ENCODE measurements around the gene OSM.

- TF ChIP-seq, protein P1, sequence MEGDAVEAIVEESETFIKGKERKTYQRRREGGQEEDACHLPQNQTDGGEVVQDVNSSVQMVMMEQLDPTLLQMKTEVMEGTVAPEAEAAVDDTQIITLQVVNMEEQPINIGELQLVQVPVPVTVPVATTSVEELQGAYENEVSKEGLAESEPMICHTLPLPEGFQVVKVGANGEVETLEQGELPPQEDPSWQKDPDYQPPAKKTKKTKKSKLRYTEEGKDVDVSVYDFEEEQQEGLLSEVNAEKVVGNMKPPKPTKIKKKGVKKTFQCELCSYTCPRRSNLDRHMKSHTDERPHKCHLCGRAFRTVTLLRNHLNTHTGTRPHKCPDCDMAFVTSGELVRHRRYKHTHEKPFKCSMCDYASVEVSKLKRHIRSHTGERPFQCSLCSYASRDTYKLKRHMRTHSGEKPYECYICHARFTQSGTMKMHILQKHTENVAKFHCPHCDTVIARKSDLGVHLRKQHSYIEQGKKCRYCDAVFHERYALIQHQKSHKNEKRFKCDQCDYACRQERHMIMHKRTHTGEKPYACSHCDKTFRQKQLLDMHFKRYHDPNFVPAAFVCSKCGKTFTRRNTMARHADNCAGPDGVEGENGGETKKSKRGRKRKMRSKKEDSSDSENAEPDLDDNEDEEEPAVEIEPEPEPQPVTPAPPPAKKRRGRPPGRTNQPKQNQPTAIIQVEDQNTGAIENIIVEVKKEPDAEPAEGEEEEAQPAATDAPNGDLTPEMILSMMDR (conservative IDR thresholded peaks at IDR 0.05; ENCODE audit: low read depth in 2 of 2), result peak; percentile 76 to 79
- TF ChIP-seq EZH2phosphoT487 (IDR thresholded peaks at IDR 0.05; ENCODE audit: unreplicated experiment), result no peak
- TF ChIP-seq, protein P2, sequence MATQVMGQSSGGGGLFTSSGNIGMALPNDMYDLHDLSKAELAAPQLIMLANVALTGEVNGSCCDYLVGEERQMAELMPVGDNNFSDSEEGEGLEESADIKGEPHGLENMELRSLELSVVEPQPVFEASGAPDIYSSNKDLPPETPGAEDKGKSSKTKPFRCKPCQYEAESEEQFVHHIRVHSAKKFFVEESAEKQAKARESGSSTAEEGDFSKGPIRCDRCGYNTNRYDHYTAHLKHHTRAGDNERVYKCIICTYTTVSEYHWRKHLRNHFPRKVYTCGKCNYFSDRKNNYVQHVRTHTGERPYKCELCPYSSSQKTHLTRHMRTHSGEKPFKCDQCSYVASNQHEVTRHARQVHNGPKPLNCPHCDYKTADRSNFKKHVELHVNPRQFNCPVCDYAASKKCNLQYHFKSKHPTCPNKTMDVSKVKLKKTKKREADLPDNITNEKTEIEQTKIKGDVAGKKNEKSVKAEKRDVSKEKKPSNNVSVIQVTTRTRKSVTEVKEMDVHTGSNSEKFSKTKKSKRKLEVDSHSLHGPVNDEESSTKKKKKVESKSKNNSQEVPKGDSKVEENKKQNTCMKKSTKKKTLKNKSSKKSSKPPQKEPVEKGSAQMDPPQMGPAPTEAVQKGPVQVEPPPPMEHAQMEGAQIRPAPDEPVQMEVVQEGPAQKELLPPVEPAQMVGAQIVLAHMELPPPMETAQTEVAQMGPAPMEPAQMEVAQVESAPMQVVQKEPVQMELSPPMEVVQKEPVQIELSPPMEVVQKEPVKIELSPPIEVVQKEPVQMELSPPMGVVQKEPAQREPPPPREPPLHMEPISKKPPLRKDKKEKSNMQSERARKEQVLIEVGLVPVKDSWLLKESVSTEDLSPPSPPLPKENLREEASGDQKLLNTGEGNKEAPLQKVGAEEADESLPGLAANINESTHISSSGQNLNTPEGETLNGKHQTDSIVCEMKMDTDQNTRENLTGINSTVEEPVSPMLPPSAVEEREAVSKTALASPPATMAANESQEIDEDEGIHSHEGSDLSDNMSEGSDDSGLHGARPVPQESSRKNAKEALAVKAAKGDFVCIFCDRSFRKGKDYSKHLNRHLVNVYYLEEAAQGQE (IDR thresholded peaks at IDR 0.05; ENCODE audit: unreplicated experiment), result no peak
- TF ChIP-seq CREB1 (CRISPR knock-in tag; IDR thresholded peaks at IDR 0.05; ENCODE audit: low read depth), result peak; percentile 58; the same call in 1 of the 2 replicates
- TF ChIP-seq POLR2AphosphoS5 (IDR thresholded peaks at IDR 0.05; ENCODE audit: low read depth), result no peak
- no peak for TF ChIP-seq ZNF331 (CRISPR knock-in tag; IDR thresholded peaks at IDR 0.05; ENCODE audit: low read depth)
- no peak for TF ChIP-seq EZH2 (IDR thresholded peaks at IDR 0.05; ENCODE audit: low read depth, unreplicated experiment)
- TF ChIP-seq, protein P3, sequence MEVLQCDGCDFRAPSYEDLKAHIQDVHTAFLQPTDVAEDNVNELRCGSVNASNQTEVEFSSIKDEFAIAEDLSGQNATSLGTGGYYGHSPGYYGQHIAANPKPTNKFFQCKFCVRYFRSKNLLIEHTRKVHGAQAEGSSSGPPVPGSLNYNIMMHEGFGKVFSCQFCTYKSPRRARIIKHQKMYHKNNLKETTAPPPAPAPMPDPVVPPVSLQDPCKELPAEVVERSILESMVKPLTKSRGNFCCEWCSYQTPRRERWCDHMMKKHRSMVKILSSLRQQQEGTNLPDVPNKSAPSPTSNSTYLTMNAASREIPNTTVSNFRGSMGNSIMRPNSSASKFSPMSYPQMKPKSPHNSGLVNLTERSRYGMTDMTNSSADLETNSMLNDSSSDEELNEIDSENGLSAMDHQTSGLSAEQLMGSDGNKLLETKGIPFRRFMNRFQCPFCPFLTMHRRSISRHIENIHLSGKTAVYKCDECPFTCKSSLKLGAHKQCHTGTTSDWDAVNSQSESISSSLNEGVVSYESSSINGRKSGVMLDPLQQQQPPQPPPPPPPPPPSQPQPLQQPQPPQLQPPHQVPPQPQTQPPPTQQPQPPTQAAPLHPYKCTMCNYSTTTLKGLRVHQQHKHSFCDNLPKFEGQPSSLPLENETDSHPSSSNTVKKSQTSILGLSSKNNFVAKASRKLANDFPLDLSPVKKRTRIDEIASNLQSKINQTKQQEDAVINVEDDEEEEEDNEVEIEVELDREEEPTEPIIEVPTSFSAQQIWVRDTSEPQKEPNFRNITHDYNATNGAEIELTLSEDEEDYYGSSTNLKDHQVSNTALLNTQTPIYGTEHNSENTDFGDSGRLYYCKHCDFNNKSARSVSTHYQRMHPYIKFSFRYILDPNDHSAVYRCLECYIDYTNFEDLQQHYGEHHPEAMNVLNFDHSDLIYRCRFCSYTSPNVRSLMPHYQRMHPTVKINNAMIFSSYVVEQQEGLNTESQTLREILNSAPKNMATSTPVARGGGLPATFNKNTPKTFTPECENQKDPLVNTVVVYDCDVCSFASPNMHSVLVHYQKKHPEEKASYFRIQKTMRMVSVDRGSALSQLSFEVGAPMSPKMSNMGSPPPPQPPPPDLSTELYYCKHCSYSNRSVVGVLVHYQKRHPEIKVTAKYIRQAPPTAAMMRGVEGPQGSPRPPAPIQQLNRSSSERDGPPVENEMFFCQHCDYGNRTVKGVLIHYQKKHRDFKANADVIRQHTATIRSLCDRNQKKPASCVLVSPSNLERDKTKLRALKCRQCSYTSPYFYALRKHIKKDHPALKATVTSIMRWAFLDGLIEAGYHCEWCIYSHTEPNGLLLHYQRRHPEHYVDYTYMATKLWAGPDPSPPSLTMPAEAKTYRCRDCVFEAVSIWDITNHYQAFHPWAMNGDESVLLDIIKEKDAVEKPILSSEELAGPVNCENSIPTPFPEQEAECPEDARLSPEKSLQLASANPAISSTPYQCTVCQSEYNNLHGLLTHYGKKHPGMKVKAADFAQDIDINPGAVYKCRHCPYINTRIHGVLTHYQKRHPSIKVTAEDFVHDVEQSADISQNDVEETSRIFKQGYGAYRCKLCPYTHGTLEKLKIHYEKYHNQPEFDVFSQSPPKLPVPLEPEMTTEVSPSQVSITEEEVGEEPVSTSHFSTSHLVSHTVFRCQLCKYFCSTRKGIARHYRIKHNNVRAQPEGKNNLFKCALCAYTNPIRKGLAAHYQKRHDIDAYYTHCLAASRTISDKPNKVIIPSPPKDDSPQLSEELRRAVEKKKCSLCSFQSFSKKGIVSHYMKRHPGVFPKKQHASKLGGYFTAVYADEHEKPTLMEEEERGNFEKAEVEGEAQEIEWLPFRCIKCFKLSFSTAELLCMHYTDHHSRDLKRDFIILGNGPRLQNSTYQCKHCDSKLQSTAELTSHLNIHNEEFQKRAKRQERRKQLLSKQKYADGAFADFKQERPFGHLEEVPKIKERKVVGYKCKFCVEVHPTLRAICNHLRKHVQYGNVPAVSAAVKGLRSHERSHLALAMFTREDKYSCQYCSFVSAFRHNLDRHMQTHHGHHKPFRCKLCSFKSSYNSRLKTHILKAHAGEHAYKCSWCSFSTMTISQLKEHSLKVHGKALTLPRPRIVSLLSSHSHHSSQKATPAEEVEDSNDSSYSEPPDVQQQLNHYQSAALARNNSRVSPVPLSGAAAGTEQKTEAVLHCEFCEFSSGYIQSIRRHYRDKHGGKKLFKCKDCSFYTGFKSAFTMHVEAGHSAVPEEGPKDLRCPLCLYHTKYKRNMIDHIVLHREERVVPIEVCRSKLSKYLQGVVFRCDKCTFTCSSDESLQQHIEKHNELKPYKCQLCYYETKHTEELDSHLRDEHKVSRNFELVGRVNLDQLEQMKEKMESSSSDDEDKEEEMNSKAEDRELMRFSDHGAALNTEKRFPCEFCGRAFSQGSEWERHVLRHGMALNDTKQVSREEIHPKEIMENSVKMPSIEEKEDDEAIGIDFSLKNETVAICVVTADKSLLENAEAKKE (CRISPR knock-in tag; IDR thresholded peaks at IDR 0.05), result no peak
- no peak for TF ChIP-seq JUNB (IDR thresholded peaks at IDR 0.05; ENCODE audit: unreplicated experiment)
- TF ChIP-seq ETS1 (IDR thresholded peaks at IDR 0.05), result no peak
- no peak for TF ChIP-seq ZNF114 (CRISPR knock-in tag; IDR thresholded peaks at IDR 0.05)
- TF ChIP-seq STAT1 (IDR thresholded peaks at IDR 0.05; ENCODE audit: unreplicated experiment), result no peak
Measured at GRCh38 chr22:30287648-30288418, 21.2 kb upstream of the OSM start.

Data from GM23338 (cell line).